SH-SY5Y (cell line): ENCODE measurements around the gene ADTRP.

ENCODE experiments used
- GATA2 ChIP-seq: IDR thresholded peaks from 2 replicates; pipeline ENCODE4 v1.6.1; 2011; ENCODE audit warnings: mild to moderate bottlenecking, low read depth, low read length
- GATA3 ChIP-seq: IDR thresholded peaks from 2 replicates; pipeline ENCODE4 v1.6.1; 2011; ENCODE audit warnings: low read depth, mild to moderate bottlenecking, low read length, moderate library complexity

DNA sequence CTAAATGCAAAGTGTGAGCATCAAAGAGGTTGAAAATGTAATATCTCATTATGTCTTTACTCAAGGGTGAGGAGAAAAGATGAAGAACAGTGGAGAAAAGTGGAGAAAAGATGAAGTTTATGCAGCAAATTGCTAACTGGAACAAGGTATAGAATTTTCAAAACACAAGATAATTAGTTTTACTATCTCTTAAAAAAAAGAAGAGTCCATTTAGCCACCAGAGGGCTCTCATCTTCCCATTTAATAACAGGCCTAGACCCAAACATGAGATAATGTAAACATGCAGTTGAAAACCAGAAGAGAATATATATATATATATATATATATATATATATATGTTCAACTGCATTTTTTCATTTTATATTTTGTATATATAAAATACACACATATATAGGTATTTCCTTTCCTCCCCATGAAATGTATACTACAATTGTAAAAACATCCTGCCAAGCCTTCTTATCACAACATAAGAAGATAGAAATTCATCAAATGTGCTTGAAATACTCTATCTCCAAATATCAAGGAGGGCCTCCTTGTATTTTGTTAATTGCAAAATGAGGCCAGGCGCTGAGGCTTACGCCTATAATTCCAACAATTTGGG is 78.4 kb downstream of the ADTRP start:
- TF ChIP-seq GATA2 (no peak), GATA3 (no peak)
